T-cell (primary cell): ENCODE measurements around the gene CPNE5. TPM values are rescaled to one million over a fixed set of nuclear protein-coding genes. Genes with fewer than 3 reads are reported as not detected.

Experiments used
- ATAC-seq, 4 experiments: fragments of 200-7000 bp in 3 of 4; fragments of 150-1000 bp in 1 of 4; cut with Tn5 transposase; replicated peaks in 1 of 4; 1 replicate in 3 of 4; 2 replicates in 1 of 4; pipeline ENCODE4 v1.10.0; 2021; ENCODE audit warnings: moderate library complexity in 3 of 4, mild to moderate bottlenecking in 2 of 4, moderate number of reproducible peaks in 1 of 4
- CTCF ChIA-PET, 2 donors: fragments of 300-600 bp; sonication (Branson Sonifier 250); formaldehyde crosslinking; loops; one replicate each; lab custom pipeline; 2022; ENCODE audit warnings: antibody characterized with exemption in 2 of 2; lab: Charles Lee
- POLR2A ChIA-PET, 2 donors: fragments of 300-600 bp; sonication (Branson Sonifier 250); formaldehyde crosslinking; loops; one replicate each; lab custom pipeline; 2022; ENCODE audit warnings: antibody characterized with exemption in 2 of 2; lab: Charles Lee
- DNase-seq, 35 experiments: peaks; one replicate each; pipeline versions ENCODE4 v3.0.0 to v3.0.0-alpha.2; 2013 to 2023
- H3K27ac ChIP-seq: one replicate; pipeline ENCODE4 v1.5.1; 2013; ENCODE audit warnings: low read length
- H3K27me3 ChIP-seq, 2 experiments: replicated peaks in 1 of 2; 1 replicate in 1 of 2; 2 replicates in 1 of 2; pipeline versions ENCODE4 v1.6.1 to v1.7.0; 2013; ENCODE audit warnings: low read length in 1 of 2, mixed read lengths in 1 of 2; ENCODE audit not compliant: control insufficient read depth in 2 of 2, insufficient read depth in 2 of 2; ENCODE audit errors: extremely low read depth in 1 of 2
- H3K36me3 ChIP-seq, 2 donors: 1 replicate in 1 of 2; 2 replicates in 1 of 2; pipeline versions ENCODE4 v1.6.1 to v1.7.0; 2013; ENCODE audit warnings: low read length in 1 of 2; ENCODE audit not compliant: control insufficient read depth in 2 of 2, insufficient read depth in 1 of 2; ENCODE audit errors: extremely low read depth in 1 of 2
- H3K4me1 ChIP-seq, 2 experiments: 1 replicate in 1 of 2; 2 replicates in 1 of 2; pipeline versions ENCODE4 v1.6.1 to v1.7.0; 2013; ENCODE audit warnings: low read length in 2 of 2, mixed read lengths in 1 of 2; ENCODE audit not compliant: insufficient read depth in 2 of 2, control insufficient read depth in 1 of 2; ENCODE audit errors: extremely low read depth in 1 of 2
- H3K4me3 ChIP-seq, 2 donors: 1 replicate in 1 of 2; 2 replicates in 1 of 2; pipeline versions ENCODE4 v1.5.1 to v1.7.0; 2013; ENCODE audit warnings: mild to moderate bottlenecking in 2 of 2, low read length in 1 of 2, moderate library complexity in 1 of 2; ENCODE audit not compliant: control insufficient read depth in 1 of 2; ENCODE audit errors: extremely low read depth in 1 of 2
- H3K9me3 ChIP-seq: 2 replicates; pipeline ENCODE4 v1.7.0; 2013
- H3K27ac Mint-ChIP-seq, 2 donors: one replicate each; pipeline ENCODE4 v1.8.0; 2020 to 2021; ENCODE audit warnings: mild to moderate bottlenecking in 2 of 2, mixed read lengths in 2 of 2
- H3K27me3 Mint-ChIP-seq, 2 donors: one replicate each; pipeline ENCODE4 v1.8.0; 2021 to 2022; ENCODE audit warnings: mixed read lengths in 2 of 2
- H3K36me3 Mint-ChIP-seq: one replicate; pipeline ENCODE4 v1.8.0; 2021; ENCODE audit warnings: mixed read lengths
- H3K4me1 Mint-ChIP-seq, 3 donors: one replicate each; pipeline ENCODE4 v1.8.0; 2020 to 2022; ENCODE audit warnings: mixed read lengths in 3 of 3, mild to moderate bottlenecking in 1 of 3
- H3K4me3 Mint-ChIP-seq, 3 donors: one replicate each; pipeline ENCODE4 v1.8.0; 2020 to 2022; ENCODE audit warnings: mild to moderate bottlenecking in 3 of 3, mixed read lengths in 3 of 3, moderate library complexity in 3 of 3
- H3K9me3 Mint-ChIP-seq, 3 donors: one replicate each; pipeline ENCODE4 v1.8.0; 2020 to 2022; ENCODE audit warnings: mixed read lengths in 3 of 3
- WGBS: methylation state at CpG from one replicate; pipeline ENCODE4 v1.1.5; 2013; ENCODE audit warnings: missing lambda C conversion rate; ENCODE audit not compliant: insufficient coverage; 5-methylcytosine and 5-hydroxymethylcytosine counted together
- total RNA-seq, 35 experiments: library from RNA in 6 of 35; stranded (reverse) in 6 of 35; fragments of 120-200 nt in 1 of 35; gene quantifications; one replicate each; pipeline versions ENCODE4 v1.2.1 to v1.2.4 and lab custom pipeline; 2013 to 2026

CPNE5 gene
- total RNA-seq, 5 donors from 2014 or later (not counting 1 experiment from before 2014, with no cell fraction given) = 0.73 to 1.8 (median 1.1) TPM

DNA sequence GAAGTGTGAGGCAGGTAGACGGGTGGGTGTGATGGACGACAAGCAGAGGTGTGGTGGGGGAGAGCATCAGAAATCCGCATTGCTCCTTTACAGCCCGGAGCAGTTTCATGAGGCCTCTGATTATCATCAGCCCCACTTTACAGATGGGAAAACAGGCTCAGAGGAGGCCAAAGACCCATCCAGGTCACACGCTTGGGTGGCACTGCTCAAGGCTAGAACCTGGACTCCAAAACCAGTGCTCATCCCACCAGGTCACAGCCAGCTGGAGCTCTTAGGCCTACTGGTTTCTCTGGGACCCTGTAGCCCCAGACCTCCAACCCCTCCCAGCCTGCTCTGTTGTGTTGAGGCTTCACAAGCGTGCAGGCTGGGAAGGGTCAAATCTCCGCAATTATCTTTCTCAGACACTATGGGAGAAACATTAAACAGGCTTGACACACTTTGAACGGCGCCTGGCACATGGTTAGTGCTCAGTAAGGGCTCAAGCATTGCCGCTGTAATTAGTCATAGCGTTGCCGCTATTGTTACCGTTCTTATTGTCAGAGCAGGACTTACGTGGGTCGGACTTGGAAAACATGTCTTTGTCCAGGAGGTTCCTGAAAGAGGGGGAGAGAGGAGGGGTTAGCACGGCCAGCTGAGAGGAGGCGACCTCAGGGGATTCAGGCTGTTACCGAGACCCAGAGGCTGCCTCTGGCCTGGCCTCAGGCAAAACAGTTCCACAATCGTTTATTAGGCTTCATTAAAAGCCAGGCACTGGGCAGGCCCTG, 16.6 kb downstream of the CPNE5 start:
- no peaks in the 10 kb centered on the region for H3K9me3 Mint-ChIP-seq
- Histone ChIP-seq H3K27me3 (peaks cover 0 to 24% of the 10 kb centered on the region in 2 experiments), H3K9me3 (no peaks in the 10 kb centered on the region), H3K36me3 (no peaks in the 10 kb centered on the region), H3K4me3 (no peak overlapping the region), H3K4me1 (no peaks in the 10 kb centered on the region), H3K27ac (no peak overlapping the region)
- H3K27ac Mint-ChIP-seq = no peak overlapping the region
- H3K4me3 Mint-ChIP-seq = no peak overlapping the region
- DNase-seq (no peak), ATAC-seq (no peak)
- no peaks in the 10 kb centered on the region for H3K36me3 Mint-ChIP-seq
- peaks cover 3 to 7% (median 4%) of the 10 kb centered on the region in 3 donors for H3K4me1 Mint-ChIP-seq
- peaks cover 5 to 11% of the 10 kb centered on the region in 2 donors for H3K27me3 Mint-ChIP-seq
- ChIA-PET CTCF (no interaction called here), POLR2A (no interaction called here)
- WGBS = 80% methylated on average over 14 of the region's 19 CpGs

DNA sequence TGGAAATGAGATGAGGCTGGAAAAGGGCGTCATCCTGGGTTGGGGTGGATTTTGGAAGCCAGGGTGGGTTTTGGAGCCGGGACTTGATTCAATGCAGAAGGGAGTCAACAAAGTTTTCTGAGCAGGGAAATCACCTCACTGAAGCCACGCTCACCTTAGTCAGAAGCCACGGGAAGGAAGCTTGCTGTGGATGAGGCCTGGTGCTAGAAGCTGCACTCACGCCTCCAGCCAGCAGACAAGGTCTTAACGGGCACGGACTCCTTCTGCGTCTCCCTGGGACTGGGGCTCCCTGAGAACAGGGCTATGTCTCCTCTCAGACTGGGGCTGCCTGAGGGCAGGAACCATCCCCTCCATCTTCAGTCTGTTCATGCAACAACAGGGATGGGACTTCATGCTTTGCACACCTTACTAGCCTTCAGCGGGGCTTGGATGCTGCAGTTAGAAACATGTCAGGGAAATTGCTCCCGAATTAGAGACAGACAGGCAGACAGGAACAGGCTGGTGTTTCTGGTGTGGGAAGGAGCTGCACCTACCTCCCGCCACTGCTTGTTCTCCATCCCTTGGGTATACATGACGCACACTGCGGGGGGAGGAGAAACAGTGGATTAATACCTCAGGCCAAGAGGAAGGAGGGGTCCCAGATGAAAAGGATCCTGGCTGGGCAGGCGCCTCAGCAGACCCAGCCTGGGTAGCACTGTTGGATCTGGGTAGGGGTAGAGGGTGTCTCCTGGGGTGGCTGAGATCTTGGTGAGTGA, 17.5 kb downstream of the CPNE5 start:
- ChIA-PET POLR2A (no interaction called here), CTCF (interaction anchor here in 1 of 2 donors (0.9 kb wide), 1 partner anchor 26 kb away, joined by 3 read pairs; no protein-coding TSS in a partner anchor)
- Mint-ChIP-seq H3K4me3 (no peak overlapping the region), H3K4me1 (no peaks in the 10 kb centered on the region), H3K27me3 (peaks cover 0 to 4% of the 10 kb centered on the region in 2 donors), H3K27ac (no peak overlapping the region), H3K36me3 (no peaks in the 10 kb centered on the region), H3K9me3 (no peaks in the 10 kb centered on the region)
- Histone ChIP-seq H3K9me3 (no peaks in the 10 kb centered on the region), H3K27me3 (peaks cover 0 to 17% of the 10 kb centered on the region in 2 experiments), H3K4me1 (no peaks in the 10 kb centered on the region), H3K36me3 (no peaks in the 10 kb centered on the region), H3K27ac (no peak overlapping the region), H3K4me3 (no peak overlapping the region)
- no peak for DNase-seq
- WGBS = 70% methylated on average over 14 of the region's 14 CpGs
- ATAC-seq = peak in 1 of 4 experiments; percentile 32

GRCh38 chr6:36820700-36821580, 18.3 kb downstream of the CPNE5 start:
- no peak overlapping the region for H3K27ac Mint-ChIP-seq
- 85% methylated on average over 5 of the region's 12 CpGs for WGBS
- Histone ChIP-seq H3K4me1 (no peaks in the 10 kb centered on the region), H3K27ac (no peak overlapping the region), H3K36me3 (no peaks in the 10 kb centered on the region), H3K4me3 (no peak overlapping the region), H3K9me3 (no peaks in the 10 kb centered on the region), H3K27me3 (peaks cover 0 to 11% of the 10 kb centered on the region in 2 experiments)
- no peaks in the 10 kb centered on the region for H3K36me3 Mint-ChIP-seq
- H3K27me3 Mint-ChIP-seq = peaks cover 0 to 4% of the 10 kb centered on the region in 2 donors
- ATAC-seq = no peak
- no peak overlapping the region for H3K4me3 Mint-ChIP-seq
- POLR2A ChIA-PET = interaction anchor here in 1 of 2 donors (0.6 kb wide), 1 partner anchor 942 kb away, joined by 3 read pairs; no protein-coding TSS in a partner anchor
- CTCF ChIA-PET = interaction anchor here in 1 of 2 donors (0.9 kb wide), 1 partner anchor 27 kb away, joined by 3 read pairs; no protein-coding TSS in a partner anchor
- H3K4me1 Mint-ChIP-seq = no peaks in the 10 kb centered on the region
- no peak for DNase-seq
- no peaks in the 10 kb centered on the region for H3K9me3 Mint-ChIP-seq

- no peaks in the 10 kb centered on the region for H3K9me3 Mint-ChIP-seq
- no peak overlapping the region for H3K4me3 Mint-ChIP-seq
- Histone ChIP-seq H3K4me1 (no peaks in the 10 kb centered on the region), H3K27ac (no peak overlapping the region), H3K4me3 (no peak overlapping the region), H3K9me3 (no peaks in the 10 kb centered on the region), H3K27me3 (peaks cover 0 to 3% of the 10 kb centered on the region in 2 experiments), H3K36me3 (no peaks in the 10 kb centered on the region)
- ATAC-seq = no peak
- no peaks in the 10 kb centered on the region for H3K4me1 Mint-ChIP-seq
- WGBS = 96% methylated on average over 2 of the region's 4 CpGs
- H3K36me3 Mint-ChIP-seq = no peaks in the 10 kb centered on the region
- no peak for DNase-seq
- ChIA-PET POLR2A (no interaction called here), CTCF (no interaction called here)
- no peaks in the 10 kb centered on the region for H3K27me3 Mint-ChIP-seq
- no peak overlapping the region for H3K27ac Mint-ChIP-seq
Observed at GRCh38 chr6:36818756-36819155, 20.5 kb downstream of the CPNE5 start.

GRCh38 chr6:36817847-36818246, 21.4 kb downstream of the CPNE5 start:
- no peak for ATAC-seq
- H3K4me3 Mint-ChIP-seq = no peak overlapping the region
- CTCF ChIA-PET = no interaction called here

More at GRCh38 chr6:36817847-36818246, 21.4 kb downstream of the CPNE5 start:
- no peak for DNase-seq
- H3K27me3 ChIP-seq = peaks cover 0 to 3% of the 10 kb centered on the region in 2 experiments
- no peaks in the 10 kb centered on the region for H3K9me3 ChIP-seq
- no peaks in the 10 kb centered on the region for H3K4me1 Mint-ChIP-seq
- no peaks in the 10 kb centered on the region for H3K36me3 ChIP-seq
- no peak overlapping the region for H3K27ac Mint-ChIP-seq
- no peaks in the 10 kb centered on the region for H3K4me1 ChIP-seq
- no peak overlapping the region for H3K27ac ChIP-seq
- no peaks in the 10 kb centered on the region for H3K36me3 Mint-ChIP-seq
- no CpG with 5 or more reads among the region's 3 CpGs for WGBS
- no peaks in the 10 kb centered on the region for H3K27me3 Mint-ChIP-seq
- POLR2A ChIA-PET = no interaction called here
- no peaks in the 10 kb centered on the region for H3K9me3 Mint-ChIP-seq
- no peak overlapping the region for H3K4me3 ChIP-seq
